ENCODE data around the gene RMI1.
A peak's percentile ranks its signal among the peaks of the same experiment; 100 is the strongest.
"Not testable (repeated sequence)": the region's sequence is repeated elsewhere in the genome, so short reads cannot be mapped to it uniquely, and the experiment has no call there.

The RMI1 gene

DNA sequence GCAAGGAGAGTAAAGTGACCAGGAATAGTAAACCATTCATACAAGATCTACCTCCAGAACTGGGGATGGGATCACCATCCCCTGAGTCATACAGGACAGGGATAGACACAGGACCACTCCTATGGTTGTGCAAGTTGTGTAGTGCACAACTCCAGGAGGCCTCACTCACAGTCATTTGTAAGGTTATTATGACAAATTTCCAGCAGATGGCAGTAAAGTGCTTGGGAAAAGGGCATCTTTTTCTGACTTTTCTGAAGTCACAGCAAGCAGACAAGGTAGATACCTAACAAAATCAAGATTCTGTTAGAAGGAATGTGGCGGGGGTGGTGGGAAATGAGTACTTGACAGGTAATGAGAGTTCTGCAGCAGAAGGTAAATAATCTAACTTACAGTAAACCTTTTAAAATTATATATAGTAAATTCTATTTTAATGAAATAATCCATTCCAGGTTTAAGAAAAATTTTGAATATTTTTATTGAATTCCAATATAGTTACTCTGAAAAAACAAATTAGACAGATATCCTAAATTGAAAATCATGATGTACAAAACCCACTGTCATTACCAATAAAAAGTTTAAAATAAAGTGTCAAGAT is 42.6 kb upstream of the RMI1 start:
- Histone ChIP-seq H4K91ac (ENCODE audit: low read depth, low read length) (no peak overlapping the region), H3K4ac (ENCODE audit: low read depth, low read length) (no peak overlapping the region), H3K9ac (ENCODE audit: low read length) (no peak overlapping the region), H3K9me3 (ENCODE audit: insufficient read depth, low read depth, low read length) (no peaks in the 10 kb centered on the region), H3K14ac (ENCODE audit: low read length) (no peak overlapping the region), H3K36me3 (ENCODE audit: control insufficient read depth in 1 of 2, insufficient read depth in 2 of 2, low read length in 2 of 2) (no peaks in the 10 kb centered on the region), H3K18ac (ENCODE audit: low read length) (no peak overlapping the region), H3K79me1 (ENCODE audit: low read length) (no peaks in the 10 kb centered on the region), H3K27me3 (ENCODE audit: insufficient read depth, low read length) (no peaks in the 10 kb centered on the region), H2BK5ac (ENCODE audit: low read depth, low read length, poor library complexity) (no peak overlapping the region), H3K4me3 (ENCODE audit: low read depth, low read length) (no peak overlapping the region), H4K8ac (ENCODE audit: low read depth, low read length) (no peak overlapping the region), H3K27ac (ENCODE audit: low read depth, low read length) (no peak overlapping the region), H4K12ac (ENCODE audit: low read depth, low read length) (no peak overlapping the region), H2BK12ac (ENCODE audit: low read length) (no peak overlapping the region), H3K4me1 (ENCODE audit: control insufficient read depth in 1 of 2, insufficient read depth in 2 of 2, low read length in 2 of 2) (peaks cover 2 to 3% of the 10 kb centered on the region in 2 experiments), H3K79me2 (ENCODE audit: control insufficient read depth, insufficient read depth, low read length, poor library complexity) (no peaks in the 10 kb centered on the region), H2AFZ (ENCODE audit: insufficient read depth, low read length, poor library complexity) (no peak overlapping the region), H3K4me2 (ENCODE audit: low read length) (no peak overlapping the region), H2BK120ac (ENCODE audit: insufficient read depth, low read length, poor library complexity) (no peak overlapping the region), H2AK5ac (ENCODE audit: low read length) (no peak overlapping the region), H3K23ac (ENCODE audit: low read length) (no peak overlapping the region)
- DNase-seq: peak; percentile 59 to 98
- WGBS (ENCODE audit: extremely low coverage, insufficient coverage, insufficient read length): no CpG with 5 or more reads among the region's 1 CpG

- H4K8ac ChIP-seq (ENCODE audit: low read depth, low read length): no peak overlapping the region
- no peaks in the 10 kb centered on the region for H3K79me2 ChIP-seq (ENCODE audit: control insufficient read depth, insufficient read depth, low read length, poor library complexity)
- no peaks in the 10 kb centered on the region for H3K36me3 ChIP-seq (ENCODE audit: control insufficient read depth in 1 of 2, insufficient read depth in 2 of 2, low read length in 2 of 2)
- H3K4ac ChIP-seq (ENCODE audit: low read depth, low read length): no peak overlapping the region
- H3K4me3 ChIP-seq (ENCODE audit: low read depth, low read length): no peak overlapping the region
- no peaks in the 10 kb centered on the region for H3K27me3 ChIP-seq (ENCODE audit: insufficient read depth, low read length)
- H3K4me2 ChIP-seq (ENCODE audit: low read length): no peak overlapping the region
- H2BK12ac ChIP-seq (ENCODE audit: low read length): no peak overlapping the region
- no peak overlapping the region for H4K12ac ChIP-seq (ENCODE audit: low read depth, low read length)
- no peak overlapping the region for H3K23ac ChIP-seq (ENCODE audit: low read length)
- no peak for DNase-seq
- H4K91ac ChIP-seq (ENCODE audit: low read depth, low read length): no peak overlapping the region
- WGBS (ENCODE audit: extremely low coverage, insufficient coverage, insufficient read length): no CpG with 5 or more reads among the region's 5 CpGs
- no peaks in the 10 kb centered on the region for H3K9me3 ChIP-seq (ENCODE audit: insufficient read depth, low read depth, low read length)
- no peak overlapping the region for H2BK5ac ChIP-seq (ENCODE audit: low read depth, low read length, poor library complexity)
- no peak overlapping the region for H2AFZ ChIP-seq (ENCODE audit: insufficient read depth, low read length, poor library complexity)
- no peak overlapping the region for H3K27ac ChIP-seq (ENCODE audit: low read depth, low read length)
- no peaks in the 10 kb centered on the region for H3K4me1 ChIP-seq (ENCODE audit: control insufficient read depth in 1 of 2, insufficient read depth in 2 of 2, low read length in 2 of 2)
- no peak overlapping the region for H2AK5ac ChIP-seq (ENCODE audit: low read length)
- no peaks in the 10 kb centered on the region for H3K79me1 ChIP-seq (ENCODE audit: low read length)
- no peak overlapping the region for H3K14ac ChIP-seq (ENCODE audit: low read length)
- no peak overlapping the region for H3K18ac ChIP-seq (ENCODE audit: low read length)
- H2BK120ac ChIP-seq (ENCODE audit: insufficient read depth, low read length, poor library complexity): no peak overlapping the region
- no peak overlapping the region for H3K9ac ChIP-seq (ENCODE audit: low read length)
Observed at GRCh38 chr9:83940590-83941303, 39.9 kb upstream of the RMI1 start.

DNA sequence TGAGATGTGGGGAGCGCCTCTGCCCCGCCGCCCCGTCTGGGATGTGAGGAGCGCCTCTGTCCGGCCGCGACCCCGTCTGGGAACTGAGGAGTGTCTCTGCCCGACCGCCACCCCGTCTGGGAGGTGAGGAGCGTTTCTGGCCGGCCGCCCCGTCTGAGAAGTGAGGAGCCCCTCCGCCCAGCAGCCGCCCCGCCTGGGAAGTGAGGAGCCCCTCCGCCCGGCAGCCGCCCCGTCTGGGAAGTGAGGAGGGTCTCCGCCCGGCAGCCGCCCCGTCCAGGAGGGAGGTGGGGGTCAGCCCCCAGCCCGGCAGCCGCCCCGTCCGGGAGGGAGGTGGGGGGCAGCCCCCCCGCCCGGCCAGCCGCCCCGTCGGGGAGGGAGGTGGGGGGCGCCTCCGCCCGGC is 32.5 kb upstream of the RMI1 start:
- not testable (repeated sequence) for DNase-seq; H2AK5ac ChIP-seq (ENCODE audit: low read length); H3K4me2 ChIP-seq (ENCODE audit: low read length); H3K27ac ChIP-seq (ENCODE audit: low read depth, low read length); H2BK5ac ChIP-seq (ENCODE audit: low read depth, low read length, poor library complexity); H2BK120ac ChIP-seq (ENCODE audit: insufficient read depth, low read length, poor library complexity); H3K9ac ChIP-seq (ENCODE audit: low read length); H3K4ac ChIP-seq (ENCODE audit: low read depth, low read length); H3K23ac ChIP-seq (ENCODE audit: low read length); H3K27me3 ChIP-seq (ENCODE audit: insufficient read depth, low read length); H4K91ac ChIP-seq (ENCODE audit: low read depth, low read length); H3K4me1 ChIP-seq (ENCODE audit: control insufficient read depth in 1 of 2, insufficient read depth in 2 of 2, low read length in 2 of 2); H3K79me1 ChIP-seq (ENCODE audit: low read length); H4K12ac ChIP-seq (ENCODE audit: low read depth, low read length); H3K79me2 ChIP-seq (ENCODE audit: control insufficient read depth, insufficient read depth, low read length, poor library complexity); H3K9me3 ChIP-seq (ENCODE audit: insufficient read depth, low read depth, low read length); H2BK12ac ChIP-seq (ENCODE audit: low read length); H4K8ac ChIP-seq (ENCODE audit: low read depth, low read length); H3K4me3 ChIP-seq (ENCODE audit: low read depth, low read length); H3K14ac ChIP-seq (ENCODE audit: low read length); H3K18ac ChIP-seq (ENCODE audit: low read length); H2AFZ ChIP-seq (ENCODE audit: insufficient read depth, low read length, poor library complexity); H3K36me3 ChIP-seq (ENCODE audit: control insufficient read depth in 1 of 2, insufficient read depth in 2 of 2, low read length in 2 of 2)
- no CpG with 5 or more reads among the region's 39 CpGs for WGBS (ENCODE audit: extremely low coverage, insufficient coverage, insufficient read length)

DNA sequence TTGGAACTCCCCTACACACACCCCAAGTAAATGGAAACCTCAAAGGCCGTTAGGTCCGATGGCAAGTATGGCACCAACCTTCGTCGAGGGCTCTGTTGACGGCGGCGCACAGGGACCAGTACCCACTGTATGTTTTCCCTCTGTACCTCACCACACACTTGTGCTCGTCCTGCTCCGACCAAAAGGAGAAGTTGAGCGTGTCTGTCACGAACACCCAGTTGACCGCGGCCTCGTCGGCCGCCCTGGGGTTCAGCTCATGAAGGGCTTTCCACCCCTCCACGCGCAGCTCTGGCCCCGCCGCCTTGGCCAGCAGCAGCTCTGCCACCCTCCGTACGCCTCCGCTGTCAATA is 24.5 kb upstream of the RMI1 start:
- peak overlapping the region; percentile 89 for H4K8ac ChIP-seq (ENCODE audit: low read depth, low read length)
- no peak overlapping the region for H2BK12ac ChIP-seq (ENCODE audit: low read length)
- peak overlapping the region; percentile 15 for H3K4me2 ChIP-seq (ENCODE audit: low read length)
- peaks cover 5% of the 10 kb centered on the region for H3K79me1 ChIP-seq (ENCODE audit: low read length)
- H3K36me3 ChIP-seq (ENCODE audit: control insufficient read depth in 1 of 2, insufficient read depth in 2 of 2, low read length in 2 of 2): peaks cover 0 to 3% of the 10 kb centered on the region in 2 experiments
- H3K4me1 ChIP-seq (ENCODE audit: control insufficient read depth in 1 of 2, insufficient read depth in 2 of 2, low read length in 2 of 2): peaks cover 0 to 4% of the 10 kb centered on the region in 2 experiments
- peak overlapping the region; percentile 61 for H4K91ac ChIP-seq (ENCODE audit: low read depth, low read length)
- H3K9me3 ChIP-seq (ENCODE audit: insufficient read depth, low read depth, low read length): peaks cover 1% of the 10 kb centered on the region
- DNase-seq: peak in 1 of 2 donors; percentile 42
- no CpG with 5 or more reads among the region's 23 CpGs for WGBS (ENCODE audit: extremely low coverage, insufficient coverage, insufficient read length)
- no peak overlapping the region for H3K4ac ChIP-seq (ENCODE audit: low read depth, low read length)
- H3K4me3 ChIP-seq (ENCODE audit: low read depth, low read length): peak overlapping the region; percentile 12
- H2AFZ ChIP-seq (ENCODE audit: insufficient read depth, low read length, poor library complexity): peak overlapping the region; percentile 43
- no peak overlapping the region for H3K27ac ChIP-seq (ENCODE audit: low read depth, low read length)
- no peak overlapping the region for H2BK120ac ChIP-seq (ENCODE audit: insufficient read depth, low read length, poor library complexity)
- H2AK5ac ChIP-seq (ENCODE audit: low read length): no peak overlapping the region
- no peak overlapping the region for H3K9ac ChIP-seq (ENCODE audit: low read length)
- H3K14ac ChIP-seq (ENCODE audit: low read length): no peak overlapping the region
- no peak overlapping the region for H2BK5ac ChIP-seq (ENCODE audit: low read depth, low read length, poor library complexity)
- no peaks in the 10 kb centered on the region for H3K27me3 ChIP-seq (ENCODE audit: insufficient read depth, low read length)
- H3K23ac ChIP-seq (ENCODE audit: low read length): no peak overlapping the region
- no peaks in the 10 kb centered on the region for H3K79me2 ChIP-seq (ENCODE audit: control insufficient read depth, insufficient read depth, low read length, poor library complexity)
- H4K12ac ChIP-seq (ENCODE audit: low read depth, low read length): peak overlapping the region; percentile 1
- peak overlapping the region; percentile 53 for H3K18ac ChIP-seq (ENCODE audit: low read length)
